Mesendoderm (in vitro differentiated cells): ENCODE results near the gene CASKIN2.

Experiments
- DNase-seq: peaks from one replicate; pipeline ENCODE4 v3.0.0; 2013
- H2AK5ac ChIP-seq: 2 replicates; pipeline ENCODE4 v1.6.1; 2013; ENCODE audit warnings: low read length, inconsistent platforms
- H2BK120ac ChIP-seq: 2 replicates; pipeline ENCODE4 v1.6.1; 2013; ENCODE audit warnings: low read depth, mild to moderate bottlenecking, low read length, moderate library complexity, mixed read lengths
- H2BK15ac ChIP-seq: replicated peaks from 2 replicates; pipeline ENCODE4 v1.6.1; 2013; ENCODE audit warnings: low read depth, mild to moderate bottlenecking, moderate library complexity
- H2BK5ac ChIP-seq: 2 replicates; pipeline ENCODE4 v1.6.1; 2013; ENCODE audit warnings: low read length, inconsistent platforms
- H3K18ac ChIP-seq: 2 replicates; pipeline ENCODE4 v1.6.1; 2013; ENCODE audit warnings: mild to moderate bottlenecking, low read length, mixed read lengths
- H3K23ac ChIP-seq: one replicate; pipeline ENCODE4 v1.6.1; 2013; ENCODE audit warnings: low read length
- H3K27ac ChIP-seq: 2 replicates; pipeline ENCODE4 v1.5.1; 2013; ENCODE audit warnings: low read depth, mild to moderate bottlenecking, inconsistent platforms, low read length, moderate library complexity
- H3K27me3 ChIP-seq: 2 replicates; pipeline ENCODE4 v1.6.1; 2013; ENCODE audit warnings: low read length, control low read depth, mild to moderate bottlenecking, inconsistent platforms; ENCODE audit not compliant: insufficient read depth, poor library complexity
- H3K36me3 ChIP-seq: 2 replicates; pipeline ENCODE4 v1.6.1; 2013; ENCODE audit warnings: low read length, inconsistent platforms; ENCODE audit not compliant: control insufficient read depth, insufficient read depth
- H3K4ac ChIP-seq: one replicate; pipeline ENCODE4 v1.6.1; 2013; ENCODE audit warnings: low read depth, mild to moderate bottlenecking, low read length, moderate library complexity
- H3K4me1 ChIP-seq: 2 replicates; pipeline ENCODE4 v1.6.1; 2013; ENCODE audit warnings: low read depth, low read length, inconsistent platforms; ENCODE audit not compliant: control insufficient read depth
- H3K4me2 ChIP-seq: 2 replicates; pipeline ENCODE4 v1.6.1; 2013; ENCODE audit warnings: low read length
- H3K4me3 ChIP-seq: 2 replicates; pipeline ENCODE4 v1.5.1; 2013; ENCODE audit warnings: mild to moderate bottlenecking, low read length
- H3K56ac ChIP-seq: one replicate; pipeline ENCODE4 v1.6.1; 2013; ENCODE audit warnings: low read length
- H3K79me1 ChIP-seq: 2 replicates; pipeline ENCODE4 v1.6.1; 2013; ENCODE audit warnings: low read length, inconsistent platforms
- H3K79me2 ChIP-seq: 2 replicates; pipeline ENCODE4 v1.6.1; 2013; ENCODE audit warnings: mild to moderate bottlenecking, low read length; ENCODE audit not compliant: control insufficient read depth, insufficient read depth
- H3K9ac ChIP-seq: 2 replicates; pipeline ENCODE4 v1.6.1; 2013; ENCODE audit warnings: low read length, inconsistent platforms
- H4K5ac ChIP-seq: one replicate; pipeline ENCODE4 v1.6.1; 2013; ENCODE audit warnings: low read length
- H4K8ac ChIP-seq: one replicate; pipeline ENCODE4 v1.6.1; 2013; ENCODE audit warnings: low read depth, mild to moderate bottlenecking, control low read depth, low read length, moderate library complexity
- WGBS: extraction: QIAGEN DNeasy Blood & Tissue Kit; methylation state at CpG from one replicate; pipeline ENCODE4 v1.1.7; 2013; ENCODE audit warnings: low lambda C conversion rate, missing lambda C conversion rate; ENCODE audit not compliant: insufficient coverage; ENCODE audit errors: extremely low coverage; 5-methylcytosine and 5-hydroxymethylcytosine counted together

CASKIN2 gene

DNA sequence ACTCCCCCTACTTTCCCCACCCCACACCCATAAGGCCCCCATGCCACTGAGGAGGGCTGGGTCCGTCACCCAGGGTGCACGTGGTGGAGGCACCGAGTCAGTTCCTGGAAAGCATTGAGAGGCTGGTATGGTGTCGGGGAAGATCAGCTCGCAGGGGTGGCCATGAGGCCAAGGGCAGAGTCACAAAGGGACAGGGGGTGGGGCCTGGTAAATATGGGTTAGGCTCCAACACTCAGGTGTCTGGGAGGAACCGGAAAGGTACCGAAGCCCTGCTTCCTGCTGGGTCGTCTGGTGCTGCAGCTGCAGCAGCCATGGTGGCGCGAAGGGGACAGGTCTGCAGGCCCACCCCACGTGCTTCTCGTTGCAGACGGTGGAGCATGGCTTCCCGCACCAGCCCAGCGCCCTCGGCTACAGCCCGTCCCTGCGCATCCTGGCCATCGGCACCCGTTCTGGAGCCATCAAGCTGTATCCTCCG, 40.4 kb upstream of the CASKIN2 start:
- no CpG with 5 or more reads among the region's 21 CpGs for WGBS
- no peaks in the 10 kb centered on the region for H3K79me1 ChIP-seq
- peaks cover 1% of the 10 kb centered on the region for H3K4me1 ChIP-seq

DNA sequence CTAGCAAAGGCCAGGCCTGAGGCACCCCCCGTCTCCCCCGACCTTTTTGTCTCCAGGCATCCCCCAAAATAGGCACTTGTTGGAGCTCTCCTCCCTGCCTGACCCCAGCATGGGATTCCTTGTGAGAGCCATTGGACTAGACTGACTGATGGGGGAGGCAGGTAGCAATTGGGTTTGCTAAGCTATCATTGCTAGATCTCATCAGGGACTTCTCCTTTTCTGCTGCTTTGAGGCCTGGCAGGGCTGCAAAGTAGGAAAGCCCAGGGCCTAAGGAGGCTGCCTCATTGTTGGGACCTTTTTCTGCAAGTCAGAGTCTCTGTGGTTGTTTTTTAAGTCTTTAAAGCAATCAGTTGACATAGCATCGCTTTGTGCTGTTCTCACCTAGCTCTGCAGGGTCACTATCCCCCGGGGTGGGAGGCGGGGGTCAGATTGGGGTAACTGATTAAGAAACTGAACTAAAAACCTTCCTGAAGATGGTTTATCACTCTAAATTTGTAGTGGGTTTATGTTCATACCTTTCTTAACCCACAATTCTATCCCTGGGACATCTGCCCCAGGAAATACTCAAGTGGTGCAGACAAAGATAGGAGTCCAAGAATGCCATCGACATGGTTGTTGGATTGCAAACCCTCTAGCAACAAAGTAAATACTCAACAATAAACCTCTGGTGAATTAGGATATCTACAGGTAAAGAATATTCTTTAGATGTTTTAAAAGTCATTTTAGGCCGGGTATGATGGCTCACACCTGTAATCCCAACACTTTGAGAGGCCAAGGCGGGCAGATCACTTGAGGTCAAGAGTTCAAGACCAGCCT, 38.2 kb upstream of the CASKIN2 start:
- no peak overlapping the region for H2BK15ac ChIP-seq
- H2BK5ac ChIP-seq = no peak overlapping the region
- no peak for DNase-seq
- H3K23ac ChIP-seq = no peak overlapping the region
- H3K79me2 ChIP-seq = no peaks in the 10 kb centered on the region
- H4K5ac ChIP-seq = no peak overlapping the region
- no peak overlapping the region for H3K4me3 ChIP-seq
- no peak overlapping the region for H3K9ac ChIP-seq
- H4K8ac ChIP-seq = no peak overlapping the region
- peaks cover 1% of the 10 kb centered on the region for H3K79me1 ChIP-seq
- H3K4ac ChIP-seq = no peak overlapping the region
- WGBS = no CpG with 5 or more reads among the region's 8 CpGs
- H2BK120ac ChIP-seq = no peak overlapping the region
- no peak overlapping the region for H3K18ac ChIP-seq
- no peaks in the 10 kb centered on the region for H3K36me3 ChIP-seq
- no peaks in the 10 kb centered on the region for H3K27me3 ChIP-seq
- H3K4me2 ChIP-seq = no peak overlapping the region
- peak overlapping the region; percentile 34 for H3K27ac ChIP-seq
- H3K4me1 ChIP-seq = peaks cover 7% of the 10 kb centered on the region
- H2AK5ac ChIP-seq = no peak overlapping the region
- no peak overlapping the region for H3K56ac ChIP-seq

More for the DNA sequence above, 40.4 kb upstream of the CASKIN2 start:
- Histone ChIP-seq H3K27me3 (no peaks in the 10 kb centered on the region), H3K18ac (no peak overlapping the region), H3K9ac (no peak overlapping the region), H3K27ac (no peak overlapping the region), H4K8ac (no peak overlapping the region), H3K79me2 (no peaks in the 10 kb centered on the region), H2AK5ac (no peak overlapping the region), H2BK120ac (no peak overlapping the region), H2BK5ac (no peak overlapping the region), H3K23ac (no peak overlapping the region), H3K4me3 (no peak overlapping the region), H3K56ac (peak overlapping the region; percentile 34), H3K36me3 (no peaks in the 10 kb centered on the region), H2BK15ac (no peak overlapping the region), H3K4ac (no peak overlapping the region), H4K5ac (no peak overlapping the region), H3K4me2 (no peak overlapping the region)
- DNase-seq = no peak

DNA sequence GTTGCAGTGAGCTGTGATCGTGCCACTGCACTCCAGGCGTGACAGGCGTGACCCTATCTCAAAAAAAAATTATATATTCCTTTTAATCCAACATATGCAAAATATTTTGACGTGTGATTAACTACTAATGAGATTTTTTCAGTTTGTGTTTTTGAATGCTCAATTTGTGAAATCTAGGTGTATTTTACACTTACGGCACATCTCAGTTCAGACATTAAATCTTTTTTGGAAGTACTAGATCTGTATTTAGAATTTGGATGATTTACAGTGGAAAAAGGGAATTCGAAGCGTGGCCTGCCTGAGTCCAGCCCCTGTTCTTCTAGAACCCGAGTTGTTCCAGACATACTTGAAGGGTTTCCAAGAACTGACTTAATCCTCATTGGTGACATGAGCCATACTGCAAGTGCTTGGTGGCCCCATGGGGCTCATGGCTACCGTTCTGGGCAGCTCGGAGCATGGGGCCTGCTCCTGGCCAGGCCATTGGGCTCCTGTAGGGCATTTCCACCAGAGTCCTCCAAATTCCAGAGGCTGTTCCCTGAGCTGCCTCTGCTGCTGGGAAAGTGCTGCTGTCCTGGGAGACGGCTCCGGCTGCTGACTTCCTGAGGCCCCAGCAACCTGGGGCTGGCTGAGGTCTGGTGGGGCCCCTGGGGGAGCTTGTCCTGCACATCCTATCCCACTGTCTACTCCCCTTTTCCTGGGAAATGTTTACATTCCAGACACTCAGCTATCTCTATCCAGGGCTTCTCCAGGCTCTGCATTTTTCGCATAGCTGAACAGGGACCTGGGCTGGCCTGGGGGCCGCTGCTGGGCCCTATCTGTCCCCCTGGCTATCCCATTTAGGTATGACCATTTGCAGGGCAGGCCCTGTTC, 37.3 kb upstream of the CASKIN2 start:
- Histone ChIP-seq H3K4me3 (no peak overlapping the region), H3K4ac (no peak overlapping the region), H3K79me2 (no peaks in the 10 kb centered on the region), H3K4me2 (no peak overlapping the region), H3K56ac (peak overlapping the region; percentile 25), H2BK5ac (no peak overlapping the region), H3K27me3 (no peaks in the 10 kb centered on the region), H4K8ac (no peak overlapping the region), H4K5ac (no peak overlapping the region), H2BK15ac (no peak overlapping the region), H2BK120ac (no peak overlapping the region), H3K36me3 (no peaks in the 10 kb centered on the region), H3K18ac (no peak overlapping the region), H3K4me1 (peaks cover 7% of the 10 kb centered on the region), H3K79me1 (peaks cover 1% of the 10 kb centered on the region), H2AK5ac (no peak overlapping the region), H3K9ac (no peak overlapping the region), H3K27ac (peak overlapping the region; percentile 73), H3K23ac (no peak overlapping the region)
- DNase-seq = peak; percentile 93
- no CpG with 5 or more reads among the region's 14 CpGs for WGBS

DNA sequence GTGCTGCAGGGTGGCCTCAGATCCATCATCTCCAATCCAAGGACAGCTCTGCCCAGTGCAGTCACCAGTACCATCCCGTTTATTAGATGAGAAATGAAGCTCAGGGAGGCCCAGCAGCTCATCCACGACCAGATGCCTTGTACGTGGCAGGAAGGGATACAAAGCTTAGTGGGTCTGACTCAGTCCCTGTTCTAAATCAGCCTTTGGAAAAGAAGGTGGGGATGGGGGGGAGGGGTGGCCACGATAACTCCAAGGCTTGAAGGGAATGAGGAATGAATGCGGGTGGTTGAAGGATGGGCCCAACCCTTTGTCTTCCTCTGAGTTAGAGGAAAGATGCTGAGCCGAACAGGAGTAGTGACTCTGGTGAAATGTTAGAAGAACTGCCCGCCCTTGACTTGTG, 35.9 kb upstream of the CASKIN2 start:
- no peak for DNase-seq
- H3K27ac ChIP-seq = no peak overlapping the region

DNA sequence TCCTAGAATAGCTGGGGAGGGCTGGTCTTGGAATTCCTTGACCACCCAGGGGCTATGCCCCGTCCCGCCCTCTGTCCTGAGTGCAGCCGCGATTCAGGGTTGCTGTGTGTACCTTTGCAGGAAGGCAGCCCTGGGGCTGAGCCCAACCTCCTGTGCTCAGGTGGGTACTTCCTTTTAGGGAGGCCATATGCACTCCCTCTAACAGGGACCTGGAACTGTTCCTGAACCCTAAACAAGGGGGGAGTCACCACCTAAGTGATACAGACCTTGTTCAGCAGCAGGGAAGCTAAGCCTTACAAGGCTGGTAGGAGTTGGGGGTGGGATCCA, 34.8 kb upstream of the CASKIN2 start:
- DNase-seq = no peak
- H3K27ac ChIP-seq = no peak overlapping the region
- peaks cover 7% of the 10 kb centered on the region for H3K4me1 ChIP-seq
- H4K8ac ChIP-seq = no peak overlapping the region
- H3K4ac ChIP-seq = no peak overlapping the region
- H3K56ac ChIP-seq = peak overlapping the region; percentile 82
- no peak overlapping the region for H4K5ac ChIP-seq
- peak overlapping the region; percentile 19 for H3K18ac ChIP-seq
- H3K79me2 ChIP-seq = no peaks in the 10 kb centered on the region
- no peak overlapping the region for H3K4me3 ChIP-seq
- H3K79me1 ChIP-seq = peaks cover 1% of the 10 kb centered on the region
- H2BK15ac ChIP-seq = no peak overlapping the region
- no peaks in the 10 kb centered on the region for H3K27me3 ChIP-seq
- WGBS = no CpG with 5 or more reads among the region's 4 CpGs
- no peak overlapping the region for H2BK120ac ChIP-seq
- H2BK5ac ChIP-seq = no peak overlapping the region
- H3K36me3 ChIP-seq = no peaks in the 10 kb centered on the region
- peak overlapping the region; percentile 78 for H3K4me2 ChIP-seq
- no peak overlapping the region for H3K23ac ChIP-seq
- peak overlapping the region; percentile 34 for H3K9ac ChIP-seq
- no peak overlapping the region for H2AK5ac ChIP-seq

More for the DNA sequence above, 35.9 kb upstream of the CASKIN2 start:
- no peak overlapping the region for H2BK15ac ChIP-seq
- no peak overlapping the region for H3K4me3 ChIP-seq
- H3K27me3 ChIP-seq = no peaks in the 10 kb centered on the region
- H3K4me2 ChIP-seq = no peak overlapping the region
- H3K36me3 ChIP-seq = no peaks in the 10 kb centered on the region
- no peak overlapping the region for H3K4ac ChIP-seq
- no peak overlapping the region for H3K18ac ChIP-seq
- no CpG with 5 or more reads among the region's 7 CpGs for WGBS
- H4K8ac ChIP-seq = no peak overlapping the region
- H3K9ac ChIP-seq = no peak overlapping the region
- no peak overlapping the region for H3K23ac ChIP-seq
- no peak overlapping the region for H4K5ac ChIP-seq
- H2AK5ac ChIP-seq = no peak overlapping the region
- H3K56ac ChIP-seq = no peak overlapping the region
- no peaks in the 10 kb centered on the region for H3K79me2 ChIP-seq
- peaks cover 7% of the 10 kb centered on the region for H3K4me1 ChIP-seq
- H2BK120ac ChIP-seq = no peak overlapping the region
- no peak overlapping the region for H2BK5ac ChIP-seq
- peaks cover 1% of the 10 kb centered on the region for H3K79me1 ChIP-seq
